Measurements from ENCODE around the gene DSCAML1. TPM values are rescaled to one million over a fixed set of nuclear protein-coding genes. Genes with fewer than 3 reads are reported as not detected.

DSCAML1 gene
- total RNA-seq, 1 donor from 2014 or later = 0.16 TPM

DNA sequence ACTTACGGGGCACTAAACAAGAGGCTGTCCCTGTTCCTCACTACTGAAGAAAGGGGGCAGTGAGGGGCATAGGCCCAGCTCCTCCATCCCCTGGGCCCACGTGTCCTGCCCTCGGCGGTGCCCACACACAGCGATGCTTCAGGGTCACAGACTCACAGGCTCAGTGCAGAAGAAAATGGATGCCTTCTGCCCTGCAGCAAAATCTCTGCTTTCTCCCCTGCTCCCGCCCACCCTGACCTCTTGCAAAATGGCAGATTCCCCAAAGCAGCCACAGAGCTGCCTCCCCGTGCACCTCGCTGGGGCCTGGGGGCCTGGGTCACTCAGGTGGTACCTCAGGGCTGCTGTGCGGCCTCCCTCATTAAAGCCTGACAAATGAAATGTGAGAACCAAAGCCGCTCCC, 204.0 kb downstream of the DSCAML1 start:
- H4K20me1 ChIP-seq (ENCODE audit: insufficient read depth, low read length) = no peaks in the 10 kb centered on the region
- H3K9me3 ChIP-seq (ENCODE audit: insufficient read depth, low read depth, low read length) = no peaks in the 10 kb centered on the region
- no peak overlapping the region for H2AFZ ChIP-seq (ENCODE audit: low read depth, low read length)
- Mint-ChIP-seq H3K27ac (ENCODE audit: unreplicated experiment) (no peak overlapping the region), H3K4me1 (ENCODE audit: low read depth, unreplicated experiment) (no peaks in the 10 kb centered on the region), H3K36me3 (ENCODE audit: low read depth, unreplicated experiment) (no peaks in the 10 kb centered on the region), H3K9me3 (ENCODE audit: unreplicated experiment) (no peaks in the 10 kb centered on the region), H3K27me3 (ENCODE audit: low read depth, unreplicated experiment) (peaks cover 55% of the 10 kb centered on the region), H3K4me3 (ENCODE audit: unreplicated experiment) (no peak overlapping the region)
- no peak overlapping the region for H3K4me3 ChIP-seq (ENCODE audit: insufficient read depth, low read depth, low read length)
- no peak overlapping the region for H3K27ac ChIP-seq (ENCODE audit: low read depth, low read length)
- H3K9ac ChIP-seq (ENCODE audit: low read length) = no peak overlapping the region
- no peaks in the 10 kb centered on the region for H3K4me1 ChIP-seq (ENCODE audit: insufficient read depth, low read length)
- TF ChIP-seq EZH2 (IDR thresholded peaks at IDR 0.05; ENCODE audit: insufficient read depth, low read length) = no peak
- TF ChIP-seq CTCF (IDR thresholded peaks at IDR 0.05; ENCODE audit: insufficient read depth, low read depth, low read length) = no peak
- no peak for DNase-seq (ENCODE audit: low read depth)
- no peaks in the 10 kb centered on the region for H3K79me2 ChIP-seq (ENCODE audit: insufficient read depth, low read length)
- no peak for FAIRE-seq
- peaks cover 8% of the 10 kb centered on the region for H3K27me3 ChIP-seq (ENCODE audit: insufficient read depth, low read length)
- H3K4me2 ChIP-seq (ENCODE audit: low read length) = no peak overlapping the region
- no peaks in the 10 kb centered on the region for H3K36me3 ChIP-seq (ENCODE audit: insufficient read depth, low read length)

GRCh38 chr11:117591316-117592039, 205.5 kb downstream of the DSCAML1 start:
- H3K4me1 ChIP-seq (ENCODE audit: insufficient read depth, low read length) = no peaks in the 10 kb centered on the region
- H3K9me3 Mint-ChIP-seq (ENCODE audit: unreplicated experiment) = no peaks in the 10 kb centered on the region
- no peak overlapping the region for H3K27ac Mint-ChIP-seq (ENCODE audit: unreplicated experiment)
- H3K9me3 ChIP-seq (ENCODE audit: insufficient read depth, low read depth, low read length) = no peaks in the 10 kb centered on the region
- no peak for DNase-seq (ENCODE audit: low read depth)
- no peak overlapping the region for H3K9ac ChIP-seq (ENCODE audit: low read length)
- no peak overlapping the region for H3K4me3 ChIP-seq (ENCODE audit: insufficient read depth, low read depth, low read length)
- no peak overlapping the region for H3K4me3 Mint-ChIP-seq (ENCODE audit: unreplicated experiment)
- H3K4me1 Mint-ChIP-seq (ENCODE audit: low read depth, unreplicated experiment) = no peaks in the 10 kb centered on the region
- H3K4me2 ChIP-seq (ENCODE audit: low read length) = no peak overlapping the region
- peaks cover 61% of the 10 kb centered on the region for H3K27me3 Mint-ChIP-seq (ENCODE audit: low read depth, unreplicated experiment)
- no peaks in the 10 kb centered on the region for H4K20me1 ChIP-seq (ENCODE audit: insufficient read depth, low read length)
- FAIRE-seq = no peak
- H3K27ac ChIP-seq (ENCODE audit: low read depth, low read length) = no peak overlapping the region
- no peak overlapping the region for H2AFZ ChIP-seq (ENCODE audit: low read depth, low read length)
- H3K27me3 ChIP-seq (ENCODE audit: insufficient read depth, low read length) = peaks cover 7% of the 10 kb centered on the region
- no peaks in the 10 kb centered on the region for H3K36me3 ChIP-seq (ENCODE audit: insufficient read depth, low read length)
- TF ChIP-seq CTCF (IDR thresholded peaks at IDR 0.05; ENCODE audit: insufficient read depth, low read depth, low read length) (no peak), EZH2 (IDR thresholded peaks at IDR 0.05; ENCODE audit: insufficient read depth, low read length) (no peak)
- H3K79me2 ChIP-seq (ENCODE audit: insufficient read depth, low read length) = no peaks in the 10 kb centered on the region
- no peaks in the 10 kb centered on the region for H3K36me3 Mint-ChIP-seq (ENCODE audit: low read depth, unreplicated experiment)

GRCh38 chr11:117589063-117589462, 208.0 kb downstream of the DSCAML1 start:
- Histone ChIP-seq H2AFZ (ENCODE audit: low read depth, low read length) (no peak overlapping the region), H3K4me2 (ENCODE audit: low read length) (no peak overlapping the region), H3K36me3 (ENCODE audit: insufficient read depth, low read length) (no peaks in the 10 kb centered on the region), H3K79me2 (ENCODE audit: insufficient read depth, low read length) (no peaks in the 10 kb centered on the region), H3K27me3 (ENCODE audit: insufficient read depth, low read length) (peaks cover 7% of the 10 kb centered on the region), H3K4me1 (ENCODE audit: insufficient read depth, low read length) (peaks cover 4% of the 10 kb centered on the region), H4K20me1 (ENCODE audit: insufficient read depth, low read length) (no peaks in the 10 kb centered on the region), H3K9me3 (ENCODE audit: insufficient read depth, low read depth, low read length) (no peaks in the 10 kb centered on the region), H3K9ac (ENCODE audit: low read length) (no peak overlapping the region), H3K27ac (ENCODE audit: low read depth, low read length) (no peak overlapping the region), H3K4me3 (ENCODE audit: insufficient read depth, low read depth, low read length) (no peak overlapping the region)
- H3K4me3 Mint-ChIP-seq (ENCODE audit: unreplicated experiment) = no peak overlapping the region
- FAIRE-seq = no peak
- peaks cover 3% of the 10 kb centered on the region for H3K4me1 Mint-ChIP-seq (ENCODE audit: low read depth, unreplicated experiment)
- H3K27ac Mint-ChIP-seq (ENCODE audit: unreplicated experiment) = no peak overlapping the region
- no peaks in the 10 kb centered on the region for H3K36me3 Mint-ChIP-seq (ENCODE audit: low read depth, unreplicated experiment)
- no peak for DNase-seq (ENCODE audit: low read depth)
- H3K27me3 Mint-ChIP-seq (ENCODE audit: low read depth, unreplicated experiment) = peaks cover 54% of the 10 kb centered on the region
- H3K9me3 Mint-ChIP-seq (ENCODE audit: unreplicated experiment) = no peaks in the 10 kb centered on the region
- TF ChIP-seq CTCF (IDR thresholded peaks at IDR 0.05; ENCODE audit: insufficient read depth, low read depth, low read length) (no peak), EZH2 (IDR thresholded peaks at IDR 0.05; ENCODE audit: insufficient read depth, low read length) (no peak)
